GM19043 (cell line): ENCODE results near the gene CUX1.
"Not testable (repeated sequence)": the region's sequence is repeated elsewhere in the genome, so short reads cannot be mapped to it uniquely, and the experiment has no call there.

ENCODE experiments used
- ATAC-seq: cut with Tn5 transposase; IDR thresholded peaks from one replicate; pipeline ENCODE4 v1.9.1; 2021; ENCODE audit warnings: low read depth; ENCODE audit not compliant: unreplicated experiment

CUX1 gene

GRCh38 chr7:101865455-101865854, 48.0 kb downstream of the CUX1 start:
- no peak for ATAC-seq

GRCh38 chr7:101866328-101866727, 48.9 kb downstream of the CUX1 start:
- no peak for ATAC-seq

- ATAC-seq = no peak
Measured at GRCh38 chr7:101867265-101867664, 49.8 kb downstream of the CUX1 start.

GRCh38 chr7:101867681-101868080, 50.3 kb downstream of the CUX1 start:
- ATAC-seq = not testable (repeated sequence)

- ATAC-seq = no peak
Measured at GRCh38 chr7:101868191-101868950, 50.9 kb downstream of the CUX1 start.

- ATAC-seq = no peak
Measured at GRCh38 chr7:101869026-101869900, 51.8 kb downstream of the CUX1 start.

- no peak for ATAC-seq
Measured at GRCh38 chr7:101869901-101870290, 52.5 kb downstream of the CUX1 start.

- ATAC-seq = no peak
Measured at GRCh38 chr7:101870361-101871062, 53.1 kb downstream of the CUX1 start.

GRCh38 chr7:101871351-101871750, 53.9 kb downstream of the CUX1 start:
- ATAC-seq = no peak

- no peak for ATAC-seq
Measured at GRCh38 chr7:101874028-101874427, 56.6 kb downstream of the CUX1 start.

- no peak for ATAC-seq
Measured at GRCh38 chr7:101875283-101875846, 57.9 kb downstream of the CUX1 start.

- ATAC-seq = no peak
Measured at GRCh38 chr7:101877882-101878591, 60.6 kb downstream of the CUX1 start.

- no peak for ATAC-seq
Measured at GRCh38 chr7:101878938-101879337, 61.5 kb downstream of the CUX1 start.

- ATAC-seq = no peak
Measured at GRCh38 chr7:101879565-101879964, 62.1 kb downstream of the CUX1 start.

GRCh38 chr7:101880282-101881054, 63.0 kb downstream of the CUX1 start:
- ATAC-seq = no peak

GRCh38 chr7:101882005-101882421, 64.6 kb downstream of the CUX1 start:
- no peak for ATAC-seq

- no peak for ATAC-seq
Measured at GRCh38 chr7:101882595-101883564, 65.5 kb downstream of the CUX1 start.
